Gastroesophageal sphincter (tissue), 4 donors: ENCODE results near the gene PIM3. TPM values are rescaled to one million over a fixed set of nuclear protein-coding genes. Genes with fewer than 3 reads are reported as not detected.
A peak's percentile ranks its signal among the peaks of the same experiment; 100 is the strongest.

Experiments
- ATAC-seq: fragments of 150-250 bp; one replicate; pipeline ENCODE4 v1.9.1; 2016; ENCODE audit warnings: mild to moderate bottlenecking, moderate library complexity
- H3K27ac ChIP-seq, 4 donors: fragments of 200-600 bp; sonication (generic) in 3 of 4; 1 replicate in 3 of 4; 2 replicates in 1 of 4; pipeline ENCODE4 v1.5.1; 2016 to 2019
- H3K27me3 ChIP-seq: fragments of 200-600 bp; sonication (generic); one replicate; pipeline ENCODE4 v1.5.1; 2019
- H3K36me3 ChIP-seq, 2 donors: fragments of 200-600 bp; sonication (generic); one replicate each; pipeline ENCODE4 v1.5.1; 2019; ENCODE audit warnings: control low read depth in 1 of 2
- H3K4me1 ChIP-seq, 3 donors: fragments of 200-600 bp; sonication (generic); 1 replicate in 2 of 3; 2 replicates in 1 of 3; pipeline ENCODE4 v1.5.1; 2016 to 2019; ENCODE audit warnings: control low read depth in 2 of 3
- H3K4me3 ChIP-seq, 2 donors: fragments of 200-600 bp; sonication (generic); one replicate each; pipeline ENCODE4 v1.5.1; 2019; ENCODE audit warnings: mild to moderate bottlenecking in 1 of 2, moderate library complexity in 1 of 2
- H3K9me3 ChIP-seq, 3 donors: fragments of 200-600 bp; sonication (generic); one replicate each; pipeline ENCODE4 v1.5.1; 2017 to 2019; ENCODE audit warnings: control low read depth in 2 of 3
- CTCF ChIP-seq, 4 experiments: fragments of 200-600 bp in 2 of 4; fragments of 450-650 bp in 2 of 4; sonication (generic) in 1 of 4; IDR thresholded peaks; one replicate each; pipeline ENCODE4 v1.5.1; 2017 to 2019; ENCODE audit warnings: antibody characterized with exemption in 4 of 4, mild to moderate bottlenecking in 2 of 4, moderate library complexity in 2 of 4
- EP300 ChIP-seq: sonication (generic); formaldehyde crosslinking; IDR thresholded peaks from one replicate; pipeline ENCODE4 v1.6.1; 2017; ENCODE audit warnings: antibody characterized with exemption, mild to moderate bottlenecking
- POLR2A ChIP-seq, 2 donors: fragments of 450-650 bp; IDR thresholded peaks; one replicate each; pipeline ENCODE4 v1.6.1; 2017; ENCODE audit warnings: antibody characterized with exemption in 2 of 2, mild to moderate bottlenecking in 2 of 2, moderate library complexity in 1 of 2
- POLR2AphosphoS5 ChIP-seq: sonication (generic); formaldehyde crosslinking; IDR thresholded peaks from one replicate; pipeline ENCODE4 v1.6.1; 2017; ENCODE audit warnings: antibody characterized with exemption
- WGBS, 2 donors: methylation state at CpG; one replicate each; pipeline ENCODE4 v1.1.5; 2018; ENCODE audit warnings: low coverage in 1 of 2; 5-methylcytosine and 5-hydroxymethylcytosine counted together
- total RNA-seq, 4 donors: library from RNA; depleted of rRNA; stranded (reverse); fragments of >200 nt; gene quantifications; one replicate each; pipeline ENCODE4 v1.1.0, GENCODE V29; 2016

The PIM3 gene
- total RNA-seq, 4 donors from 2014 or later: 30.0 to 58.3 (median 46.4) TPM

GRCh38 chr22:49914256-49914655, 46.3 kb upstream of the PIM3 start:
- no peaks in the 10 kb centered on the region for H3K27me3 ChIP-seq
- no peaks in the 10 kb centered on the region for H3K9me3 ChIP-seq
- H3K27ac ChIP-seq: no peak overlapping the region
- 53 to 72% methylated on average over 3 to 8 of the region's 12 CpGs for WGBS, 2 donors
- peaks cover 0 to 53% of the 10 kb centered on the region in 2 donors for H3K36me3 ChIP-seq
- no peak for ATAC-seq
- H3K4me1 ChIP-seq: peaks cover 0 to 21% (median 10%) of the 10 kb centered on the region in 3 donors
- TF ChIP-seq EP300: no peak
- no peak for TF ChIP-seq CTCF (IDR thresholded peaks at IDR 0.05)
- TF ChIP-seq POLR2A (IDR thresholded peaks at IDR 0.05): no peak
- TF ChIP-seq POLR2AphosphoS5: no peak
- H3K4me3 ChIP-seq: no peak overlapping the region

GRCh38 chr22:49915610-49916009, 45.0 kb upstream of the PIM3 start:
- TF ChIP-seq POLR2A (IDR thresholded peaks at IDR 0.05) (no peak), EP300 (no peak), POLR2AphosphoS5 (no peak), CTCF (IDR thresholded peaks at IDR 0.05) (no peak)
- ATAC-seq: no peak
- Histone ChIP-seq H3K4me3 (no peak overlapping the region), H3K9me3 (no peaks in the 10 kb centered on the region), H3K27me3 (no peaks in the 10 kb centered on the region), H3K36me3 (peaks cover 0 to 48% of the 10 kb centered on the region in 2 donors), H3K27ac (no peak overlapping the region), H3K4me1 (peaks cover 0 to 28% (median 14%) of the 10 kb centered on the region in 3 donors)
- WGBS, 2 donors: 75 to 93% methylated on average over 7 of the region's 12 CpGs

GRCh38 chr22:49916831-49917230, 43.7 kb upstream of the PIM3 start:
- H3K36me3 ChIP-seq: peaks cover 0 to 47% of the 10 kb centered on the region in 2 donors
- 86% methylated on average over 2 of the region's 11 CpGs; no CpG with 5 or more reads in 1 of the 2 donors for WGBS, 2 donors
- peaks cover 0 to 28% (median 14%) of the 10 kb centered on the region in 3 donors for H3K4me1 ChIP-seq
- no peaks in the 10 kb centered on the region for H3K9me3 ChIP-seq
- H3K27me3 ChIP-seq: no peaks in the 10 kb centered on the region
- peak overlapping the region in 1 of 4 donors; percentile 93 for H3K27ac ChIP-seq
- TF ChIP-seq EP300: no peak
- no peak for TF ChIP-seq POLR2A (IDR thresholded peaks at IDR 0.05)
- no peak for TF ChIP-seq POLR2AphosphoS5
- TF ChIP-seq CTCF (IDR thresholded peaks at IDR 0.05): no peak
- ATAC-seq: no peak
- no peak overlapping the region for H3K4me3 ChIP-seq

GRCh38 chr22:49917974-49918910, 42.3 kb upstream of the PIM3 start, which contains the start of the genes ALG12 and CRELD2:
Gene ALG12 (minus strand): TSS chr22:49918438. CDS start chr22:49913765, 4,673 bp downstream.
Gene CRELD2 (plus strand): TSS chr22:49918634. CDS start chr22:49918770, 136 bp downstream.
- H3K36me3 ChIP-seq: peaks cover 0 to 35% of the 10 kb centered on the region in 2 donors
- no peaks in the 10 kb centered on the region for H3K27me3 ChIP-seq
- WGBS, 2 donors: no CpG with 5 or more reads among the region's 103 CpGs
- peak within 1 kb of the TSS; percentile 55 to 97 (median 95) for H3K27ac ChIP-seq
- H3K9me3 ChIP-seq: no peaks in the 10 kb centered on the region
- TF ChIP-seq CTCF (IDR thresholded peaks at IDR 0.05) (peak in 1 of 4 experiments; percentile 31), POLR2AphosphoS5 (peak; percentile 26), EP300 (no peak), POLR2A (IDR thresholded peaks at IDR 0.05) (peak; percentile 73 to 75)
- ATAC-seq: peak; percentile 99
- peak within 1 kb of the TSS; percentile 64 to 91 for H3K4me3 ChIP-seq
- H3K4me1 ChIP-seq: peaks cover 0 to 33% (median 14%) of the 10 kb centered on the region in 3 donors
